Measurements from ENCODE around the gene TRAPPC10.
A peak's percentile ranks its signal among the peaks of the same experiment; 100 is the strongest.

TRAPPC10 gene

GRCh38 chr21:43981151-43981870, 30.8 kb upstream of the TRAPPC10 start:
- no peak for FAIRE-seq
- no peak for DNase-seq (ENCODE audit: insufficient read length, low spot score)

GRCh38 chr21:43981871-43982210, 30.3 kb upstream of the TRAPPC10 start:
- FAIRE-seq = no peak

GRCh38 chr21:43982489-43983078, 29.5 kb upstream of the TRAPPC10 start:
- DNase-seq (ENCODE audit: insufficient read length, low spot score) (no peak), FAIRE-seq (no peak)

More at GRCh38 chr21:43981871-43982210, 30.3 kb upstream of the TRAPPC10 start:
- no peak for DNase-seq (ENCODE audit: insufficient read length, low spot score)

- FAIRE-seq (no peak), DNase-seq (ENCODE audit: insufficient read length, low spot score) (no peak)
Measured at GRCh38 chr21:43983390-43983789, 28.7 kb upstream of the TRAPPC10 start.

- FAIRE-seq (no peak), DNase-seq (ENCODE audit: insufficient read length, low spot score) (no peak)
Measured at GRCh38 chr21:43983860-43984420, 28.2 kb upstream of the TRAPPC10 start.

GRCh38 chr21:43984905-43985689, 27.0 kb upstream of the TRAPPC10 start:
- DNase-seq (ENCODE audit: insufficient read length, low spot score) (no peak), FAIRE-seq (no peak)

GRCh38 chr21:43985690-43986251, 26.3 kb upstream of the TRAPPC10 start:
- FAIRE-seq = no peak
- no peak for DNase-seq (ENCODE audit: insufficient read length, low spot score)

GRCh38 chr21:43986544-43987451, 25.3 kb upstream of the TRAPPC10 start:
- FAIRE-seq (no peak), DNase-seq (ENCODE audit: insufficient read length, low spot score) (no peak)

GRCh38 chr21:43987509-43987908, 24.6 kb upstream of the TRAPPC10 start:
- FAIRE-seq (no peak), DNase-seq (ENCODE audit: insufficient read length, low spot score) (no peak)

GRCh38 chr21:43988016-43988415, 24.1 kb upstream of the TRAPPC10 start:
- FAIRE-seq = peak; percentile 63
- no peak for DNase-seq (ENCODE audit: insufficient read length, low spot score)

- DNase-seq (ENCODE audit: insufficient read length, low spot score) (no peak), FAIRE-seq (no peak)
Measured at GRCh38 chr21:43988506-43989230, 23.4 kb upstream of the TRAPPC10 start.

GRCh38 chr21:43989401-43989800, 22.7 kb upstream of the TRAPPC10 start:
- no peak for DNase-seq (ENCODE audit: insufficient read length, low spot score)
- no peak for FAIRE-seq

GRCh38 chr21:43991447-43991991, 20.6 kb upstream of the TRAPPC10 start:
- FAIRE-seq (no peak), DNase-seq (ENCODE audit: insufficient read length, low spot score) (no peak)

GRCh38 chr21:43992121-43992520, 20.0 kb upstream of the TRAPPC10 start:
- no peak for DNase-seq (ENCODE audit: insufficient read length, low spot score)
- FAIRE-seq = no peak

GRCh38 chr21:43993420-43993934, 18.6 kb upstream of the TRAPPC10 start:
- DNase-seq (ENCODE audit: insufficient read length, low spot score) (no peak), FAIRE-seq (no peak)

- FAIRE-seq = no peak
- no peak for DNase-seq (ENCODE audit: insufficient read length, low spot score)
Measured at GRCh38 chr21:43994085-43994484, 18.0 kb upstream of the TRAPPC10 start.

- FAIRE-seq (no peak), DNase-seq (ENCODE audit: insufficient read length, low spot score) (no peak)
Measured at GRCh38 chr21:43994646-43995045, 17.5 kb upstream of the TRAPPC10 start.

- no peak for DNase-seq (ENCODE audit: insufficient read length, low spot score)
- no peak for FAIRE-seq
Measured at GRCh38 chr21:43995521-43996105, 16.5 kb upstream of the TRAPPC10 start.

Measured in HTR-8/SVneo (cell line).